GM19238 (cell line): ENCODE results near the gene NRF1.

Source experiments
- DNase-seq: peaks from one replicate; pipeline ENCODE4 v3.0.0; 2011; ENCODE audit warnings: low spot score; ENCODE audit not compliant: insufficient read length

The NRF1 gene

GRCh38 chr7:129799350-129799955 lies 187.9 kb downstream of the NRF1 start:
- DNase-seq = no peak

- no peak for DNase-seq
Measured at GRCh38 chr7:129800901-129801300, 189.4 kb downstream of the NRF1 start.

GRCh38 chr7:129801882-129802281 lies 190.4 kb downstream of the NRF1 start:
- no peak for DNase-seq

- no peak for DNase-seq
Measured at GRCh38 chr7:129803546-129804081, 192.1 kb downstream of the NRF1 start.

- DNase-seq = no peak
Measured at GRCh38 chr7:129804111-129804889, 192.8 kb downstream of the NRF1 start.

- DNase-seq = no peak
Measured at GRCh38 chr7:129804890-129805719, 193.6 kb downstream of the NRF1 start.
